HG03460 (cell line): ENCODE measurements around the gene ASIC4.

ENCODE experiments used
- ATAC-seq: cut with Tn5 transposase; IDR thresholded peaks from one replicate; pipeline ENCODE4 v1.9.1; 2021; ENCODE audit not compliant: unreplicated experiment

ASIC4 gene

DNA sequence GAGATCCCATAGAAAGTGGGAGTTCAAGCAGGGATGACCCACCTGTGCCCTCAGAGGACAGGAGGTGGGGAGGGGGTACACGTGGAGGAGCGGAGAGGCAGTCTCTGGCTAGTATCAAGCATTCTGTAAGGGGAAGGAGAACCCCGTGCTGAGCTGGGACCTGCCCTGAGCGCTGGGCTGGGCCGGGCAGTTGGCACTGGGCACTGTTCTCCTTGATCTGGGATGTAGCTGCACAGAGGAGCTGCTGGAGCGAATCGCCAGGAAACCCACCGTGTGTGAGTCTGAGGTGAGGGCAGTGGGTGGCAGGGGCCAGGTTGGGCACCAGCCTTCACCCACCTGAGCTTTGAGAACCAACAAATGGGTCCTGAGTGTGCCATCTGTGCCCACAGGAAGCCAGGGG lies 35.4 kb upstream of the ASIC4 start:
- no peak for ATAC-seq

DNA sequence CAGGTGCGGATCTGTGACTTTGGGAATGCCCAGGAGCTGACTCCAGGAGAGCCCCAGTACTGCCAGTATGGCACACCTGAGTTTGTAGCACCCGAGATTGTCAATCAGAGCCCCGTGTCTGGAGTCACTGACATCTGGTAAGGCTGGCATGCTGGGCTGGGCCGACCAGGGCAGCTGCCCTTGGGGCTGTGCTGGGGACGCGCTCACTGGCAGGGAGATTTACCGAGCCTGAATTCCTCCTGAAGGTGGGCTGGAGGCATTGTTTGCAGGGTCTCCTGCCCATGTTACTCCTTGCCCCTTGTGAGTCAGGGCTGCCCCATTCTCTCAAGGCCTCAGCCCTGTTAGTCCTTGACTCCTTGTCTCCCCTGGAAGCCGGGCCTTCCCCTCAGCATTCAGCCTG lies 34.3 kb upstream of the ASIC4 start:
- ATAC-seq: no peak

DNA sequence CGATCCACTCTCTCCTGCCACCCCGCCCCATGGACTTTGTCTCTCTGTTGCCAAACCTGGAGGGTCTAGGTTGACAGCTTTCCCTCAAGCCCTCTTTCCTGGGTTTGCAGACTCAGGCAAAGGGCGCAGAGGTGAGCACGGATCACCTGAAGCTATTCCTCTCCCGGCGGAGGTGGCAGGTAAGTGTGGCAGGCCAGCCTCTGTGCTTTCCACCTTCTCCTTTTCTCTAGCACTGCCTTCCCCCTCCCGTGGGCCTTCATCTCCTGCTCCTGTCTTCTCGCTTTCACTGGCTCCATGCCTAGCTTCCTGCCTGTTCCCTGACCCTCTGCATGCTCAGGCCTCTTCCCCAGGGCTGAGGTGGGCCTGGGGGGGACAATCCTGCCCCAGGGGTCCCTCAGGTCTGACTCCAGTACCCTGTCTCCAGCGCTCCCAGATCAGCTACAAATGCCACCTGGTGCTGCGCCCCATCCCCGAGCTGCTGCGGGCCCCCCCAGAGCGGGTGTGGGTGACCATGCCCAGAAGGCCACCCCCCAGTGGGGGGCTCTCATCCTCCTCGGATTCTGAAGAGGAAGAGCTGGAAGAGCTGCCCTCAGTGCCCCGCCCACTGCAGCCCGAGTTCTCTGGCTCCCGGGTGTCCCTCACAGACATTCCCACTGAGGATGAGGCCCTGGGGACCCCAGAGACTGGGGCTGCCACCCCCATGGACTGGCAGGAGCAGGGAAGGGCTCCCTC lies 31.4 kb upstream of the ASIC4 start:
- ATAC-seq: no peak

- ATAC-seq: no peak
These were observed 30.6 kb upstream of the ASIC4 start for GRCh38 chr2:219483451-219484342.

GRCh38 chr2:219484343-219485200 lies 29.7 kb upstream of the ASIC4 start:
- no peak for ATAC-seq

GRCh38 chr2:219485201-219485580 lies 29.1 kb upstream of the ASIC4 start:
- ATAC-seq: no peak

- ATAC-seq: no peak
These were observed 27.8 kb upstream of the ASIC4 start for GRCh38 chr2:219486380-219486959.

GRCh38 chr2:219488149-219488843 lies 26.0 kb upstream of the ASIC4 start:
- no peak for ATAC-seq

GRCh38 chr2:219488844-219489194 lies 25.5 kb upstream of the ASIC4 start:
- ATAC-seq: no peak

DNA sequence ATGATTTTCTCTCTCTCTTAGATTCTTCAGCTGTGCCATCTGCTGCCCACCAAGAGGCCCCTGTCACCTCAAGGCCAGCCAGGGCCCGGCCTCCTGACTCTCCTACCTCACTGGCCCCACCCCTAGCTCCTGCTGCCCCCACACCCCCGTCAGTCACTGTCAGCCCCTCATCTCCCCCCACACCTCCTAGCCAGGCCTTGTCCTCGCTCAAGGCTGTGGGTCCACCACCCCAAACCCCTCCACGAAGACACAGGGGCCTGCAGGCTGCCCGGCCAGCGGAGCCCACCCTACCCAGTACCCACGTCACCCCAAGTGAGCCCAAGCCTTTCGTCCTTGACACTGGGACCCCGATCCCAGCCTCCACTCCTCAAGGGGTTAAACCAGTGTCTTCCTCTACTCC lies 25.0 kb upstream of the ASIC4 start:
- ATAC-seq: no peak

- ATAC-seq: no peak
These were observed 24.1 kb upstream of the ASIC4 start for GRCh38 chr2:219490186-219490585.

GRCh38 chr2:219490600-219491130 lies 23.6 kb upstream of the ASIC4 start:
- no peak for ATAC-seq

DNA sequence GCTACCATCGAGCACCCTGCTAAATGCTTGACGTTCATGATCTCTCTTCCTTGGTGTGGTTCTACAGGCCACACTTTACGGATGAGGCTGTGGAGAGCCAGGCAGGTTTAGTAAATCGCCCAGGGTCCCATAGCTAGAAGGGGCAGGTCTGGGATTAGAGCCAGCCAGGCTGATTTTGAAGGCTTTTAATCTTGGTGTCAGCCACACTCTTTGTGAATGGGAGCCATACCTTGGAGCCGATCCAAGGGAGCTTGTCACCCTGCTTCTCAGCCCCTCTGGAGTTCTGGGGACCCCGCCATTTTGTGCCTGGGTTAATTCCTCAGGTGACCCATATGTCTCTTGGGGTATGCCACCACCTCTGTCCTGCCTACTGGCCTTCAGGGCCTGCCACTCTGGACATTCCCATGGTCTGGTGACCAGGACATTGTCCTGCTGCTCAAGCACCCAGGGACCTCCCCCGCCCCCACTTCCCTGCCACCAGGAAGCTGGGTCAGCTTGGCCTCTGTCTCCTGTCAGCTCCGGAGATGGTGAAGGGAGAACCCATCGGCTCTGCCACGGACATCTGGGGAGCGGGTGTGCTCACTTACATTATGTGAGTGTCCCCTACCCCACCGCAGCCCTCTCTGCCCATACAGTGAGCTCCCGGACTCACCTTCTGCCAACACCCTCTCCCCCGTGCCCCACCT lies 22.9 kb upstream of the ASIC4 start:
- ATAC-seq: no peak

GRCh38 chr2:219492575-219492974 lies 21.7 kb upstream of the ASIC4 start:
- no peak for ATAC-seq

DNA sequence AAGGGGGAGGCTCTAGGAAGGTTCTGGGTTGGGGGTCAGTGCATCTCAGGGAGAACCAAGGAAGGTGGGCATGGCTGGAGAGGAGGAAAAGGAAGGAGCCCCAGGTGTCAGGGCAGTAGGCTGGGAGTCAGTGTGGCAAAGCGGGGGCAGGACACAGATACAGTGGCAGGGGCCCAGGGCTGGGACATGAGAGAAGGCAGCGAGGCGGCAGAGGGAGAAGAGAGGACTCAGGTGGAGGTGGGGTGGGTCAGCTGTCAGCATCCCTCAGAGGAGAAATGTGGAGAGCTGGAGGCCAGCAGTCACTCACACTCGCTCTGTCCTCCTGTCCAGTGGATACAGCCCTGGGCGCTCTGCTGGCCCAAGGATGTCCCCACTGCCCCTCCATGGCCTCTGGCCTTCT lies 21.2 kb upstream of the ASIC4 start:
- ATAC-seq: no peak

DNA sequence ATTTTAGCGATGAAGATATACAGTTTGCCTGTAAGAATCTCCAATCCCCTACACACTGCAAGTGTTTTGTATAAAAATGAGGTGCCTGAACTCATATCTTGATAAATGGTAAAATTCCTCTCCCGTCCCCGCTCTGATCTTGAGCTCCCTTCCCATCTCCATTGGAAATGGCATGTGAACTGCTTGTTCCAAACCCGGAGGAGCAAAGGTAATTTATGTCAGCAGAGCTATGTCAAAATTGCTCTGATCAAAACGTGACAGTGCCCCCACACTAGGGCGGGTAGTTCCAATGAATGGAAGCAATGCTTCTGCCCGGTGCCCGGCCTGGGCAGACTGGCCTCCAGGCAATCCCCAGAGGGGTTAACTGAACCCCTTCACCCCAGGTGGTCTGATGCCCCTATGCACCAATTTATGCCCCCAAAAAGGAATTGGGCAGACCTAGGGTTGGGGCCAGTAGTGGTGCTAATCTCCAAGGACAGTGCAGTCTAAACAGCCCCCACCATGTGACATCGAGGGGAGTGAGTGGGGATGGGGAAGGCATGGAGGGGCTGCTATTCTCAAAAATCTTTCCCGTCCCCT lies 19.2 kb upstream of the ASIC4 start:
- no peak for ATAC-seq

DNA sequence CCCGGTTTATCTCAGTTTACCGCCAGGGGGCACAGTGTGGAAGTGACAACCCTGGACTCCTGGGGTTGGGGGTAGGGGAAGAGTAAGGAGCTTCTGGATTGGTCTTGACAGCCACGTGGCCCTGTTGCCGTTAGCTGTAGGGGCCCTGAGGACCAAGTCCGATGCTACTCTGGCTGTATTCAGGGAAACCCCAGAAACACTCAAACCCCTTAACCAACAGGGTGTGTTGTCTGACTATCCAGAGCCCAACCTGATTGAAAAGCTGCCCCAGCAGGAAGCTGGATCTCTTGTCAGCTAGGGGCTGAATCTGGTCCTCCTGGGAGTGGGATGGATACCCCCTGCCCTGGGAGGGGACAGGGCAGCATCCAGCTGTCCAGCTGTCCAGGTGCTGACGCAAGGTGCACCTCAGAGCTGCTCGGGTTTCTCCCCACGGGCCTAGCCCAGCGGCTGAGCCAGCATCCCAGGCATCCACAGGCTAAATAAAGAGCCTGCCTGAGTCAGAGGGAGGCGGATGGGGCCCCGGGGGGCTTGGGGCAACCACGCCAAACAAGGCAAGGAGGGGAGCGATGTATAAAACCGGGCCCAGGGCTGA lies 18.7 kb upstream of the ASIC4 start:
- no peak for ATAC-seq

DNA sequence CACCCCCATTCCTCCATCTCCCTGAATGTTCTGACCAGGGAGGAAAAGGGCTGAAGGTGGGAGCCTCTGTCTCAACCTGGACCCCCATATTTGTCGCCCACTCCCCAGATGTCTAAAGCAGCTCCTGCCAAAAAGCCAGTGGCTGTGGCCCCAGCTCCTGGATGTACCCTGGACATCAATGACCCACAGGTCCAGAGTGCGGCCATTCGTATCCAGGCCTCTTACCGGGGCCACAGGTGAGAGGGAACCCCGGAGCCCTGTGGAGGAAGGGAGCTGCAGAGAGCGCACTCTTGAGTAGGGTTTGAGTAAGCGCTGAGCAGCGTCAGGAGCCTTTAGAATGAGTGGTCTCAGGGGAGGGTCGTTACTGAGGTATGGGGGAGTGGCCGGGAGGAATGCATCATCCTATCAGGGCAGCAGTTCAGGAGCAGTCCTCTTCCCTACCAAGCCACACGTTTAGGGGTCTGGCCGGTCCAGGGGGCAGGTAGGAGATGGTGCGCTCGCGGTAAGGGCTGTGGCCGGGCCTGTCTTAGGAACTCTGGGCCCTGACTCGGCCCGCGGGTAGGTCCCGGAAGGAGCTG lies 17.9 kb upstream of the ASIC4 start:
- ATAC-seq: no peak
